ENCODE data around the gene RGS21. TPM values are rescaled to one million over a fixed set of nuclear protein-coding genes. Genes with fewer than 3 reads are reported as not detected.

Gene RGS21
- total and polyA plus RNA-seq, 2 of the 4 experiments (the other 2 are of a cell fraction): not detected

GRCh38 chr1:192399161-192399560 is 82.4 kb downstream of the RGS21 start:
- Histone ChIP-seq H3K56ac (ENCODE audit: extremely low read depth, insufficient read depth, low read length) (no peak overlapping the region), H4K20me1 (ENCODE audit: insufficient read depth, low read length) (no peaks in the 10 kb centered on the region), H4K91ac (ENCODE audit: insufficient read depth, low read depth, low read length) (no peak overlapping the region), H3K4me1 (ENCODE audit: control insufficient read depth, insufficient read depth, low read length) (no peaks in the 10 kb centered on the region; the same call in 1 of the 2 replicates), H2AFZ (replicated peaks; ENCODE audit: low read length, poor library complexity) (no peak overlapping the region), H3K4me2 (ENCODE audit: low read depth, low read length) (no peak overlapping the region), H3K27ac (ENCODE audit: insufficient read depth, low read length) (no peak overlapping the region), H2AK5ac (ENCODE audit: low read depth, low read length) (no peak overlapping the region), H4K8ac (ENCODE audit: low read depth in 2 of 2, low read length in 2 of 2) (no peak overlapping the region), H2BK120ac (ENCODE audit: low read depth, low read length) (no peak overlapping the region), H3K36me3 (ENCODE audit: control insufficient read depth, insufficient read depth, low read length) (no peaks in the 10 kb centered on the region), H2BK15ac (ENCODE audit: low read depth, low read length) (no peak overlapping the region), H3K79me1 (ENCODE audit: low read depth in 1 of 2, low read length in 2 of 2) (no peaks in the 10 kb centered on the region), H3K4ac (ENCODE audit: low read depth, low read length) (no peak overlapping the region), H3K27me3 (ENCODE audit: control insufficient read depth, insufficient read depth, low read length) (no peaks in the 10 kb centered on the region), H3K14ac (replicated peaks; ENCODE audit: low read depth, low read length) (no peak overlapping the region), H3K23ac (ENCODE audit: low read depth, low read length) (no peak overlapping the region), H3K4me3 (ENCODE audit: insufficient read depth, low read depth, low read length) (no peak overlapping the region), H2BK5ac (ENCODE audit: low read depth, low read length, poor library complexity, severe bottlenecking) (no peak overlapping the region), H3K9me1 (ENCODE audit: insufficient read depth, low read length) (no peaks in the 10 kb centered on the region), H3K18ac (ENCODE audit: low read depth, low read length) (no peak overlapping the region), H2AK9ac (replicated peaks; ENCODE audit: low read depth, low read length, poor library complexity) (no peak overlapping the region), H3K9ac (ENCODE audit: low read depth, low read length) (no peak overlapping the region), H2BK20ac (ENCODE audit: low read depth, low read length) (no peak overlapping the region), H3K9me3 (ENCODE audit: control insufficient read depth, insufficient read depth, low read length) (no peaks in the 10 kb centered on the region), H4K5ac (ENCODE audit: low read depth, low read length) (no peak overlapping the region)
- DNase-seq (no peak), ATAC-seq (ENCODE audit: low read depth) (no peak)
- no TSS peak for BruUV-seq (replicated peaks)
- ChIA-PET CTCF (no interaction called here), POLR2A (ENCODE audit: unreplicated experiment) (no interaction called here)
- TF ChIP-seq RAD21 (IDR thresholded peaks at IDR 0.05; ENCODE audit: low read length) (no peak), NFE2L2 (IDR thresholded peaks at IDR 0.05; ENCODE audit: low read depth, low read length) (no peak), BHLHE40 (IDR thresholded peaks at IDR 0.05; ENCODE audit: low read depth, low read length) (no peak), CEBPB (IDR thresholded peaks at IDR 0.05; ENCODE audit: low read depth, low read length) (no peak), MAZ (IDR thresholded peaks at IDR 0.05; ENCODE audit: borderline replicate concordance, low read depth, low read length) (no peak), MXI1 (IDR thresholded peaks at IDR 0.05; ENCODE audit: borderline replicate concordance, low read depth, low read length) (no peak), POLR2A (IDR thresholded peaks at IDR 0.05; ENCODE audit: low read depth, low read length) (no peak), RCOR1 (IDR thresholded peaks at IDR 0.05; ENCODE audit: insufficient replicate concordance, low read length) (no peak)
- in situ Hi-C loops (cut with MboI; ENCODE audit: low sequenced_read_pairs): no loop called here
- no CpG with 5 or more reads among the region's 4 CpGs for WGBS, 2 experiments (ENCODE audit: extremely low coverage in 2 of 2, insufficient read length in 1 of 2)
- intact Hi-C loops (cut with micrococcal nuclease): no loop called here
- dilution Hi-C loops (cut with HindIII; ENCODE audit: low sequenced_read_pairs, unreplicated experiment): no loop called here

Measured in IMR-90 (cell line).